ENCODE data around the gene NPR3. TPM values are rescaled to one million over a fixed set of nuclear protein-coding genes. Genes with fewer than 3 reads are reported as not detected.
"Not testable (repeated sequence)": the region's sequence is repeated elsewhere in the genome, so short reads cannot be mapped to it uniquely, and the experiment has no call there.

NPR3 gene
- total RNA-seq, 4 donors from 2014 or later = 0.65 to 2.1 (median 1.5) TPM

DNA sequence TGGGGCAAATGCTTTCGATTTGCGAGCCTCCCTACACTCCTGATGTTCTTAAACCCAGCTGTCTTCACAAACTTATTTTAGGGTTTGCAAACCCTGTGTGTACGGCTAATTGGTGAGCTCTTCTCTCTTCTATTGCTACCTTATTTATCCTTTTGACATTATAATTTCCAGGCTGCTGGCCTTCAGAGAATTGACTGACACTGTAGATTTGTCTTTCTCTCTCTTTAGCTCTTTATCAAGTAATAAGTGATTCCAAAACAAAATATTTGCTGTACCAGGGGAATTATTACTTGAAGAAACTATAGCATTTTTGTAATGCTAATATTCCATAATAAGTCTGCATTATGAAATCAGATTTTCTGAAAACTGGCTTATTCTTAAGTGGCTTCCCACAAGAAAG is 92.5 kb downstream of the NPR3 start:
- TF ChIP-seq POLR2AphosphoS5 (IDR thresholded peaks at IDR 0.05) (no peak), POLR2A (IDR thresholded peaks at IDR 0.05; ENCODE audit: low read depth) (no peak), EP300 (IDR thresholded peaks at IDR 0.05) (no peak)
- TF ChIP-seq, protein P1, sequence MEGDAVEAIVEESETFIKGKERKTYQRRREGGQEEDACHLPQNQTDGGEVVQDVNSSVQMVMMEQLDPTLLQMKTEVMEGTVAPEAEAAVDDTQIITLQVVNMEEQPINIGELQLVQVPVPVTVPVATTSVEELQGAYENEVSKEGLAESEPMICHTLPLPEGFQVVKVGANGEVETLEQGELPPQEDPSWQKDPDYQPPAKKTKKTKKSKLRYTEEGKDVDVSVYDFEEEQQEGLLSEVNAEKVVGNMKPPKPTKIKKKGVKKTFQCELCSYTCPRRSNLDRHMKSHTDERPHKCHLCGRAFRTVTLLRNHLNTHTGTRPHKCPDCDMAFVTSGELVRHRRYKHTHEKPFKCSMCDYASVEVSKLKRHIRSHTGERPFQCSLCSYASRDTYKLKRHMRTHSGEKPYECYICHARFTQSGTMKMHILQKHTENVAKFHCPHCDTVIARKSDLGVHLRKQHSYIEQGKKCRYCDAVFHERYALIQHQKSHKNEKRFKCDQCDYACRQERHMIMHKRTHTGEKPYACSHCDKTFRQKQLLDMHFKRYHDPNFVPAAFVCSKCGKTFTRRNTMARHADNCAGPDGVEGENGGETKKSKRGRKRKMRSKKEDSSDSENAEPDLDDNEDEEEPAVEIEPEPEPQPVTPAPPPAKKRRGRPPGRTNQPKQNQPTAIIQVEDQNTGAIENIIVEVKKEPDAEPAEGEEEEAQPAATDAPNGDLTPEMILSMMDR (IDR thresholded peaks at IDR 0.05) = no peak
- intact Hi-C loops (cut with DNase I) = no loop called here
- no peak overlapping the region for H3K27ac ChIP-seq (replicated peaks in 1 of 4)
- WGBS = 68% methylated on average over 3 of the region's 3 CpGs
- H3K4me3 ChIP-seq = no peak overlapping the region
- H3K27me3 ChIP-seq = no peaks in the 10 kb centered on the region
- H3K36me3 ChIP-seq = no peaks in the 10 kb centered on the region
- peaks cover 0 to 3% (median 0%) of the 10 kb centered on the region in 4 donors for H3K9me3 ChIP-seq
- no peak for DNase-seq (ENCODE audit: extremely low spot score)
- no peaks in the 10 kb centered on the region for H3K4me1 ChIP-seq

DNA sequence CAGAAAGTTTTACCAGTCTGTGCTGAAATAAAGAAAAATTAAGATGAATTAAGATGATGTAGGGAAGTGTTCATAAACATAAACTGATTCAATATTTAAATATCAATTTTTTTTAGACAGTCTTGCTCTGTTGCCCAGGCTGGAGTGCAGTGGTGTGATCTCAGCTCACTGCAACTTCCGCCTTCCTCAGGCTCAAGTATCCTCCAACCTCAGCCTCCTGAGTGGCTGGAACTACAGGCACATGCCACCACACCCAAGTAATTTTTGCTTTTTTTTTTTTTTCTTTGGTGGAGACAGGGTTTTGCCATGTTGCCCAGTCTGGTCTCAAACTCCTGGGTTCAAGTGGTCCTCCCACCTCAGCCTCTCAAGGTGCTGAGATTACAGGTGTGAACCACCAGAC is 94.3 kb downstream of the NPR3 start:
- 86% methylated on average over 1 of the region's 1 CpG for WGBS
- H3K27me3 ChIP-seq; H3K27ac ChIP-seq (replicated peaks in 1 of 4); DNase-seq (ENCODE audit: extremely low spot score); H3K9me3 ChIP-seq; H3K4me3 ChIP-seq; H3K4me1 ChIP-seq; H3K36me3 ChIP-seq; intact Hi-C loops (cut with DNase I): not testable (repeated sequence)

DNA sequence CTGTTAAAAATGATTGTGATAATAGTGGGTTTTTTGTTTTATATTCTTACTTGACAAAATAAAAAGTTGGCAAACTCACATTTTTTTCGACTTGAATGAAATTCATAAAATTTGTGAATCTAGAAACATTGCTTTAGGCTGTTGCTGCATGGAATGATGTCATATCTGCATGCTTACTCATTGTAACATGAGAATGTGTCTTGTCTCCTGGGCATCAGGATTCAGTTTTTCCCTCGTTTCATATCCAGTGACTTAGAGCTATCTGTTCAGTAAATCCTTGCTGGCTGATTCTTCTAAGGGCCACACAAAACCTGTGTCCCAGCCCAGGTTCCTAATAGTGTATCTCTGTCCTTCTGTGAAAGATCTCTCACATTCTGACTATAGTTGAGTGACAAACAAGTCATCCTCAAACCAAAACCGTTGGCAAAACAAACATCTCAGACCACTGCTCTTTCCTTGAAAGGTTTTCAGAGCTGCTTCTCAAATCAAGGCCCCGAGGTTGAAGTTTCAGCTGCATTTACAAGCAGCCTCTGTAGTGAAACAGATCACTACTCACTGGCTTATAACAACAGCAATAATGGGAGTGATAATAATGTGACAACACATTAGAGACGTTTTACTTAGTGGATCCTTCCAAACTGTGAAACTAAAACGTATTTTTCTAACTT is 95.0 kb downstream of the NPR3 start:
- H3K4me1 ChIP-seq = peaks cover 0 to 16% (median 8%) of the 10 kb centered on the region in 4 donors
- no peak overlapping the region for H3K4me3 ChIP-seq
- intact Hi-C loops (cut with DNase I) = no loop called here
- no peak overlapping the region for H3K27ac ChIP-seq (replicated peaks in 1 of 4)
- H3K9me3 ChIP-seq = peaks cover 0 to 3% (median 0%) of the 10 kb centered on the region in 4 donors
- DNase-seq (ENCODE audit: extremely low spot score) = no peak
- WGBS = 38% methylated on average over 6 of the region's 6 CpGs
- TF ChIP-seq, protein P1 (IDR thresholded peaks at IDR 0.05) = no peak
- TF ChIP-seq EP300 (IDR thresholded peaks at IDR 0.05) = no peak
- no peak for TF ChIP-seq POLR2A (IDR thresholded peaks at IDR 0.05; ENCODE audit: low read depth)
- TF ChIP-seq POLR2AphosphoS5 (IDR thresholded peaks at IDR 0.05) = no peak
- no peaks in the 10 kb centered on the region for H3K27me3 ChIP-seq
- no peaks in the 10 kb centered on the region for H3K36me3 ChIP-seq

DNA sequence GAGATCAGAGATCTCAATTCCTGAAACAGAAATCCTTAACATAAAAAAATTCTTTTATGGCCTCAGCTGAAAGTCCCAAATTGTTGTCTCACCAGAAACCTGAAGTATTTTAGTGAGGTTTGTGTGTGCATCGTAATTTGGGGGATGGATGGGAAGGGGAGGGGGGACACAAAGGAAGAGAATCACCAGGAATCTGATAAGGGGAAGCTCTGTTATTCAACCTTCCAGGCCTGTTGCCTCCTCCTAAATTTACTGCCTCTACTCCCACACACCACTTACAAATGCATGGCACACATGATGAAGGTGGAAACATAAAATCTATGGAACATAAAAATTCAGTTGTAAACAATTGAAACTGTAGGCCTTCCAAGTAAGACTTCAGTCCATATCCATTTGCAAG is 97.7 kb downstream of the NPR3 start:
- intact Hi-C loops (cut with DNase I) = no loop called here
- Histone ChIP-seq H3K4me3 (no peak overlapping the region), H3K27me3 (no peaks in the 10 kb centered on the region), H3K9me3 (no peaks in the 10 kb centered on the region), H3K4me1 (peaks cover 0 to 16% (median 10%) of the 10 kb centered on the region in 4 donors), H3K36me3 (no peaks in the 10 kb centered on the region), H3K27ac (replicated peaks in 1 of 4) (no peak overlapping the region)
- 73% methylated on average over 1 of the region's 1 CpG for WGBS
- no peak for DNase-seq (ENCODE audit: extremely low spot score)
- no peak for TF ChIP-seq EP300 (IDR thresholded peaks at IDR 0.05)
- TF ChIP-seq, protein P1 (IDR thresholded peaks at IDR 0.05) = no peak
- no peak for TF ChIP-seq POLR2AphosphoS5 (IDR thresholded peaks at IDR 0.05)
- no peak for TF ChIP-seq POLR2A (IDR thresholded peaks at IDR 0.05; ENCODE audit: low read depth)

DNA sequence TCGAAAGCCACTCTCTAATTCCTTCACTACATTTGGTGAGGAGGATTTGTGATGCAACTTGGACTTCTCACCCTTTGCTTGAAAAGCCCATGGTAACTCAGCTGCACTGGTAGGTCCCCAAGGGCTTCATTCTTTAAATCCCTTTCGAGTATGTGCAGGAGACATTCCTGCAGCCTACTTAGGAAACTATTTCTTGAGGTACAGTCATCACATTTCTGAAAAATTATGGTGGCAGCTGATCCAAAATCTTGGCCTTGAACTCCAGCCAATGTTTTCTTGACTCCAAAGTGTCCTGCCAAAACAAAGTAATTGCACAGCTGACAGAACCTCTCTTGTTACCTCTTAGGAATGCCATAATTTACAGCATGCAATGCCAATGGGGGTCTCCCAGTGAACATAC is 99.7 kb downstream of the NPR3 start:
- Histone ChIP-seq H3K36me3 (no peaks in the 10 kb centered on the region), H3K9me3 (no peaks in the 10 kb centered on the region), H3K27ac (replicated peaks in 1 of 4) (no peak overlapping the region), H3K4me1 (peaks cover 0 to 16% (median 10%) of the 10 kb centered on the region in 4 donors), H3K4me3 (no peak overlapping the region), H3K27me3 (no peaks in the 10 kb centered on the region)
- DNase-seq (ENCODE audit: extremely low spot score) = no peak
- TF ChIP-seq POLR2AphosphoS5 (IDR thresholded peaks at IDR 0.05) = no peak
- TF ChIP-seq, protein P1 (IDR thresholded peaks at IDR 0.05) = no peak
- no peak for TF ChIP-seq POLR2A (IDR thresholded peaks at IDR 0.05; ENCODE audit: low read depth)
- TF ChIP-seq EP300 (IDR thresholded peaks at IDR 0.05) = no peak
- WGBS = 49% methylated on average over 2 of the region's 2 CpGs
- intact Hi-C loops (cut with DNase I) = no loop called here

Measured in esophagus muscularis mucosa (tissue), 4 donors.